HG03378 (cell line): ENCODE results near the gene SHISA6.

ENCODE experiments used
- ATAC-seq: cut with Tn5 transposase; IDR thresholded peaks from one replicate; pipeline ENCODE4 v1.9.1; 2021; ENCODE audit warnings: mild to moderate bottlenecking, moderate library complexity; ENCODE audit not compliant: unreplicated experiment

The SHISA6 gene

GRCh38 chr17:11438673-11439072, 197.7 kb downstream of the SHISA6 start:
- ATAC-seq: no peak

DNA sequence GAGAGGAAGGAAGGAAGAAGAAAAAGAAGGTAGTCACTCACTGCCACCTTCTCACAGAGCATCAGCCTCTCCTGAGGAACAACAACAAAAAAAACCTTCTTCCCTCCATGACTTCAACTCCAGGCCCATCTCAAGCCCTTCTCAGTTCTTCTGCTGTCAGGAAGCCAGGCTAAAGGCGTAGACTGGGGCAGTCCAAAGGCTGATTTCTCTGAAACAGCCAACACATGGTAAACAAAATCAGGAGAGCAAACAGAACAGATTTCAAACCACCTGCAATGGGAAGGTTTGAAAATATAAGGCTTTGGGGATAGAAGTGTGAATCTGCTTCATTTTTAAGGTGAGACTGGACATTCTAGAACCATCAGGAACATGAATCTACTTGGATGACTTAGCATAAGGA, 200.0 kb downstream of the SHISA6 start:
- no peak for ATAC-seq

- no peak for ATAC-seq
Observed at GRCh38 chr17:11446316-11446715, 205.3 kb downstream of the SHISA6 start.

GRCh38 chr17:11454096-11454495, 213.1 kb downstream of the SHISA6 start:
- no peak for ATAC-seq

DNA sequence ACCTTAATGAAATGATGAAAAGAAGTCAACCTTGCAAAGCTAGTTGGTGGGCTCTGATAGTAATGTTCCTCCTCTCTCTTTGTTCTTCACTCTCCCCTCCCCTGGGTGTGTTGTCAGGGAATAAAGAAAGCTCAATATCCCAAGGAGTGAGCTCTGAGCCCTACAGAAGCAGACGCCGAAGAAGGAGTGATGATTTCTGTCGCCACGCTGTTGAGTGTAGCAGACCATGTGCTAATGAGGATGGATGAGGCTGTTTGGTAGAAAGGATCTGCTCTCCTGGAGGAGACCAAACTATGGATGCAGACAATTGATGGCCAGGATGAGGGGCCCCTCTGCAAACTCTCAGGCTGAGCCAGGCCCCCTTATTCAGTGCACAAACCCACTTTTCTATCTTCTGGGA, 217.3 kb downstream of the SHISA6 start:
- no peak for ATAC-seq

DNA sequence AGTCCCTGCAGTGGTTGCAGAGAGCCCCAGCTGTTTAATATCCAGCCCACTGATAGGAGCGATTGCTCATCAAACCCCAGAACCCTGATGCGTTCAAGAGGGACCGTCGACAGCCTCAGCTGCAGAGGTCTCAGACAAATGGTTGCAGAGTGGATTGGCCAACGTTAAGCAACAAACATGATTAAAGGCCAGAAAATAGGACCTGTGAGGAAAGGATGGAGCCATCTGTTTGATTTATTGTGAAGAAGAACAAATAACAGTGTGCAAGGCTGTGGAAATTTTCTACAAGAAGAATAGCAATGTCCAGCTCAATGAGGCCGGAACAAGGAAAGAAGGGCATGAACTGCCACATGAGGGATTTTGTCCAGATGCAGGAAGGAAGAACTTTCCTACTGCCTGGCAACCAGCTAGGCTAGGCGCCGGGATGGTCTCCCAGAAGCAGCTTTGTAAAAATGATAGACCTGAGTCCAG, 218.9 kb downstream of the SHISA6 start:
- ATAC-seq: no peak

GRCh38 chr17:11461993-11462548, 221.1 kb downstream of the SHISA6 start:
- ATAC-seq: no peak

DNA sequence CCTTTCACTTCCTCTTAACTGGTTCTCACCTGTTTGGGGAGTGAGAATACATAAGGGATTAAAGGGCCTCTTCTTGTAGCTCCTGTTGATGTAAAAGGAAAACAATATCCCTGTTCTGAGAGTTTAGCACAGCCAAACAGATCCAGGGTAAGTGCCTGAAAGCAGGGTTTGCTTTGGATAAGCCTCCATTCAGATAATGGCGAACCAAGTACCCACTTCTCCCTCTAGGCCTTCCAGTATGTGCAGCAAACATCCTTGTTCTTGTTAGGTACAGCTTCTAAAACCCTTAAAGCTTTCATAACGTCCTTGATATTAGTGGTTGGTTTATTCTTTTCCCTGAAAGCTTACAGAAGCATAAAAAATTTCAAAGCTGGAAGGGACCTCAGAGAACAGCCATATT, 226.6 kb downstream of the SHISA6 start:
- ATAC-seq: no peak

GRCh38 chr17:11485336-11486100, 244.5 kb downstream of the SHISA6 start:
- no peak for ATAC-seq

DNA sequence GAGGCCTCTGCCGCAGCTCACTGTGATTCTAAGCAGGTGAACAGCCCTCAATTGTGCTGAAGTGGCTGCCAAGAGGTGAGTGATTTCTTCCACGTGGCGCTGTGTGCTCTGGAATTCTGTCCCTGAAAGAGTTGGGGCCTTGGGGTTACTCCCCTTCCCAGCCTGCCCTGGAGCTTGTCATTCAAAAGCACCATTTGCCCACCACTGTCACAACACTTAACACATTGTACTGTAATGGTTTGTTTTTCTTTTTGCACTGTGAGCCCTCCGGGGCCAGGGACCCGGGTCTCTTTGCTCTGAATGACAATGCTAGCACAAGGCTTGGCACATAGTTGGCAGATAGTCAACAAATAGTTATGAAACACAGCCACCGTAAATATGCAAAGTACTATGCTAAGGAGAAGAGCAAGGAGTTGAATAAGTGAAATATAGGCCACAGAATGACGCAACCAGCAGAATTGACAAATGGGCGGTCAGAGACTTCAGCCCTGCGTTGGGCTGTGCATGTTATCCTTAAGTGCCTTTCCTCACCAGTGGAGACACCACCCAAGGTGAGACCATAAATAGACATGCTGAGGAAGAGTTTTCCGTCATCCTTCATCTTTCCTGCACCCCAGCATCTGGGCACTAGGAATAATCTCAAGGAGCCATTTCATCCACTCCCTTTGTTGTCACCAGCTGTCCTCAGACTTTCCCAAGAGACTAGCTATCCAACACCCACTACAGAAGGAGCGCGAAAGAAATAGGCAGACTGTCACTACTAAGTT, 245.3 kb downstream of the SHISA6 start:
- no peak for ATAC-seq

DNA sequence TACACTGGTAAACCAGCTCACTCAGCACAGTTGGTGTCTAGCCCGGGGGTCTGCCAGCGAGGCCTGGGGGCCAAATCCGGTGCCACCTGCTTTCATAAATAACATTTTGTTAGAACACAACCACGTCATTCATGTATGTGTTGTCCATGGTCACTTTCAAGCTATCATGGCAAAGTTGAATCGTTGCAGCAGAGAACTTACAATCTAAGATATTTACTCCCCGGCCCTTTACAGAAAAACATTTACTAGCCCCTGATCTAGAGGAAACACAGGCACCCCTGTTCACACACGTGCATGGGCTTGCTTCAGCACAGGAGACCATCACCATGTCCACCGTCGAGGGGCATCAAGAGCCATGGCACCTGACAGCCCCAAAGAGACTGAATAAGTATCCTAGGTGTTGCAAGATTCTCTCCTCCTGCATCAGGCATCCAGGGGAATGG, 245.9 kb downstream of the SHISA6 start:
- ATAC-seq: no peak

GRCh38 chr17:11487469-11487868, 246.5 kb downstream of the SHISA6 start:
- ATAC-seq: no peak

DNA sequence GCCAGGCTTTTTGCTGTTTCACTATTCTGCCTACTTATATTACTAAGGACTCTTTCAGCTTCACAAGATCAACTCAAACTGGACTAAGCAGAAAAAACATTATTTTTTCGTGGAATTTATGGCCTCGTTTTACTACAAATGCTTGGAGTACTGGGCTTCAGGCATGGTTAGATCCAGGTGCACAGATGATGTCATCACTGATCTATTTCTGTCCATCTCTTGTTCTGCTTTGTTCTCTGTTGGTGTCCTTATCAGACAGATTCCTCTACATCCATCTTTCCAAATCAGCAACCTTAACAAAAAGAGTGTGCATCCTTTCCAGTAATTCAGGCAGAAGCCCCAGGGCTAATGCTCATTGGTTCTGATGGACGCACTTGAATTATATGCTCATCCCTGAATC, 247.4 kb downstream of the SHISA6 start:
- ATAC-seq: no peak

- no peak for ATAC-seq
Observed at GRCh38 chr17:11490171-11490755, 249.2 kb downstream of the SHISA6 start.

GRCh38 chr17:11492511-11492910, 251.5 kb downstream of the SHISA6 start:
- ATAC-seq: no peak

- ATAC-seq: no peak
Observed at GRCh38 chr17:11493936-11494335, 252.9 kb downstream of the SHISA6 start.

DNA sequence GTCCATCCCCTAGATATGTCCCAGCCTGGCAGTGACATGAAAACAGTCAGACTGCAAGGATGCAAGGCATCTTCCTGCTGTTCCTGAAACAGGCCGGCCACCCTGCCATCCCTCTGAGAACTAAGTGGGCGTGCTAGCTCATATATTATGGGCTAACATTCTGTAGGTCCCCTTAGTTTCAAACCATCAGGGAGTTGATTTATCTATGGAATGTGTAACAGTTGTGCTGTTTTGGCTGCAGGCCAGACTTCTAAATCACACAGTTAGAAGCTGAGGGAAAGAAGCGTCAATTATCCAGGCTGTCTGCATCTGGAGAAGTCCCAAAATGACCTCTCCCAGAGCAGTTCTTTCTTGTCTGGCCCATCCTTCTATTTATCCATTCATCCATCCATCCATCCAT, 254.6 kb downstream of the SHISA6 start:
- ATAC-seq: no peak

DNA sequence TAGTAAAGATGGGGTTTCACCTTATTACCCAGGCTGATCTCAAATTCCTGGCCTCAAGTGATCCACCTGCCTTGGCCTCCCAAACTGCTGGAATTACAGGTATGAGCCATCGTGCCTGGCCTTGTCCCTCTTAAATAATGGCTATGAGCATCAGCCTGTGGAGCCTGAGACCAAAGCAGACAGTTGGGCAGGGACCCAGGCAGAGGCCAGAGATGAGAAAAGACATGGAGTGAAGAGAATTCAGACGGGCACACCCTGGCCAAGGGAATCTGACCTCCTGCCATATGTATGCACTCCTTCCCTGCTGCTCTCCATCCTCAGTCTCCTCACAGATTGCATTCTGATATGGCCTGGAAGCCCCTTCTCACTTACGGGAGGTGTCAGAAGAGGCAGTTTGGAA, 258.9 kb downstream of the SHISA6 start:
- no peak for ATAC-seq

DNA sequence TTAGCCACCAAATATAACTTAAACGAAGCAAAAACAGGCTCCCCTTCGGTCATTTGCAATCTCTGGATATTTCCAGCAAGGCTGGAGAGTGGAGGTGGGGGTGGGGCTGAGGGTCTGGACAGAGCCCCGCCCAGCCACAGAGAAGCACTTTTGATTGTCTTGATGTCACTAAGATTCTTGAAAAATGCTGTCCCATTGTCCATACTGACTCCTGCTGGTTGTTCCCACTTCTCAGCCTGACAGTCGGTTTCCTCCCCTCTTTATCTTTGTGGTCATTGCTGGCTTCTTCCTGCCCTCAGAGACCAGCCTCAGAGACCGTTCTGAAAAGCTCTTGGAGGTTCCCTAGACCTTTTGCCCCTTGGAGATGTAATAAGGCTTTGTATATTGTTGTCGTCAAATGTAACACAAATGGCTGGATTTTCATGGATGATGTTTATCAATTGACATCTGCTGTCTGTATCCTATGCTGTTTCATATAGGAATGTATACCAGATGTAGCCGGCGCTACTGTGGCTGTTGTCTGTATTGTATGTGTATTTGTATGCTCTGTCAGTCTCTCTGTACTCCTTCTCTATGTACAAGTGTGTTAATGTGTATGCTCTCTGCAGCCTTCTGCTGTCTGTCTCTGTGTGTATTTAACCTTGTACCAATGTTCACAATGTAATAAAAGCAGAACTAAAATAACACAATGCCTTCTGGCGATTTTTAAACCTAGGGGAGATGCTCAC, 262.5 kb downstream of the SHISA6 start:
- ATAC-seq: no peak

GRCh38 chr17:11506635-11507034, 265.6 kb downstream of the SHISA6 start:
- ATAC-seq: no peak

- no peak for ATAC-seq
Observed at GRCh38 chr17:11511696-11512095, 270.7 kb downstream of the SHISA6 start.
